GM21528 (cell line): Measurements from ENCODE around the gene SOCS2.
"Not testable (repeated sequence)": the region's sequence is repeated elsewhere in the genome, so short reads cannot be mapped to it uniquely, and the experiment has no call there.

Experiments
- ATAC-seq: cut with Tn5 transposase; IDR thresholded peaks from one replicate; pipeline ENCODE4 v1.9.1; 2021; ENCODE audit warnings: mild to moderate bottlenecking, moderate library complexity; ENCODE audit not compliant: unreplicated experiment, low FRiP score

SOCS2 gene

DNA sequence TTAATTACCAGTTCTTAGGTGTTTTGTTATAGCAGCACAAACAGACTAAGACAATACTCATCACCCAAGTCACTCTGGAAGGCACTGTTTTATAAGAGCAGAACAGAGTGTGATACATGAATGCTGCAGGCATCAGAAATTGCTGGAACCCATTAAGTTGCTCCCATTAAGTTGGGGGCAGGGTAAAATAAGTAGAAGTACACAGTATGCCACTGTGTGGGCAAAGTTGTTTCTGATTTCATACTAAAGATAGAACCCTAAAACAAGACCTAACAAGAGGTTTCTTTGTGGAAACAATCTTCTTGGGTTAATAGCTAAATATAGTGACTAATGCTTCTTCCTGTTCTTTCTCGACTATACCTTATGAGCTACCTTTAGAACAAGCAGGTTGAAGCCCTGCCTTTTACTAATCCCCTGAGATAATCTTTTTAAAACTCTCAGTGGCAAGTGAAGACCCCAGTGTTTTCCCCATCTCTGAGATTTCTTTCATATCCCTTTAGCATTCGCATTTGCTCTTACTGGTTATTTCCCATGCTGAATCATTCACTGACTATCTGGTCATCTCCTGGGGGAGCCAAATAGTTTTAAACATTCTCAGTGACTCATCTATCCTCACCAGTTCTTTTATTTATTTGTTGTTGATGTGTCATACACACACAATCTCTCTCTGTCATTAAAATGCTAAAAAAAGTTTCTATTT is 52.3 kb downstream of the SOCS2 start:
- peak; percentile 74 for ATAC-seq

DNA sequence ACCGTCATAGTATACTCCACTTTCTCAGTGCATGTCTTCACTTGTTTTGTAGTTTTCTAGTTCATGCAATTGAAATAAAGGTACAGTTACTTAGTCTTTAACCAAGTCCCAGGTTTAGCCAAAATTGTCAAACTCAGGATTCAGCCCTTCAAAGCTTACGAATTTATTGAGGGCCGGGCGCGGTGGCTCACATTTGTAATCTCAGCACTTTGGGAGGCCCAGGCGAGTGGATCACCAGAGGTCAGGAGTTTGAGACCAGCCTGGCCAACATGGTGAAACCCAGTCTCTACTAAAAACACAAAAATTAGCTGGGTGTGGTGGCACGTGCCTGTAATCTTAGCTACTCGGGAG is 52.8 kb downstream of the SOCS2 start:
- ATAC-seq: not testable (repeated sequence)

DNA sequence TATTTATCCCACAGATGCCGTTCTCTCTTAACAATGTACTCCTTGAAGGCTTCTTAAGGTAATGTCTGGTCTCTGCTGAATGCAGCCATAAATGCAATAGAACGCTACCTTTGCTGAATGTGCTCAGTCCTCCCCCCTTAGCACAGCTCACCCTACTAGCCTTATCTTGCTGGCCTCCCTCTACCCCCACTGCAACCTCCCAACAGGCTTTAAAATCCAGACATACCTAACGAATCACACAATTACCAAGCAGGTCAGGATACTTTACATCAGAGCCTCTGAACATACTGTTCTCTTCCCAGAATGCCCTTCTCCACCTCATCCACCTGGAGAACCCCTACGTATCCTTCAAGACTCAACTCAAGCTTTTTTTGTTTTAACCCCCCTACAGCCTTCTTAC is 53.7 kb downstream of the SOCS2 start:
- ATAC-seq: no peak
